Spinal cord (tissue), 10 donors: ENCODE measurements around the gene RASGRP1. TPM values are rescaled to one million over a fixed set of nuclear protein-coding genes. Genes with fewer than 3 reads are reported as not detected.

ENCODE experiments used
- DNase-seq, 6 donors: peaks; one replicate each; pipeline versions ENCODE4 v3.0.0 to v3.0.0-alpha.2; 2013 to 2015; ENCODE audit warnings: low spot score in 6 of 6, low read depth in 4 of 6
- H3K27ac ChIP-seq: one replicate; pipeline ENCODE4 v1.5.1; 2013; ENCODE audit warnings: low read depth, low read length, control low read depth
- H3K27me3 ChIP-seq: one replicate; pipeline ENCODE4 v1.6.1; 2013; ENCODE audit warnings: low read length; ENCODE audit not compliant: control insufficient read depth, insufficient read depth
- H3K36me3 ChIP-seq: one replicate; pipeline ENCODE4 v1.6.1; 2013; ENCODE audit warnings: low read length; ENCODE audit not compliant: control insufficient read depth, insufficient read depth
- H3K4me1 ChIP-seq: one replicate; pipeline ENCODE4 v1.6.1; 2013; ENCODE audit warnings: low read length; ENCODE audit not compliant: control insufficient read depth, insufficient read depth
- H3K4me3 ChIP-seq: one replicate; pipeline ENCODE4 v1.5.1; 2013; ENCODE audit warnings: low read depth, low read length, control low read depth
- H3K9me3 ChIP-seq: one replicate; pipeline ENCODE4 v1.6.1; 2013; ENCODE audit warnings: low read length; ENCODE audit not compliant: control insufficient read depth, insufficient read depth
- WGBS: methylation state at CpG from one replicate; pipeline ENCODE4 v1.1.5; 2013; ENCODE audit warnings: missing lambda C conversion rate; ENCODE audit not compliant: insufficient coverage; 5-methylcytosine and 5-hydroxymethylcytosine counted together
- polyA plus RNA-seq, 2 donors: library from polyadenylated mRNA; unstranded; fragments of 120-200 nt; gene quantifications; one replicate each; pipeline ENCODE4 v1.2.1, GENCODE V29; 2013; ENCODE audit not compliant: insufficient read length in 2 of 2
- total RNA-seq, 2 donors: library from RNA; depleted of rRNA in 1 of 2; stranded (reverse); fragments of 120-200 nt in 1 of 2; fragments of >200 nt in 1 of 2; gene quantifications; one replicate each; pipeline versions ENCODE4 v1.2.3 to v1.2.4, GENCODE V29; 2013 to 2014
- donor health status: healthy.

RASGRP1 gene
- total and polyA plus RNA-seq, 4 donors = 3.3 to 6.0 (median 4.2) TPM

- Histone ChIP-seq H3K36me3 (no peaks in the 10 kb centered on the region), H3K9me3 (no peaks in the 10 kb centered on the region), H3K4me3 (no peak overlapping the region), H3K4me1 (no peaks in the 10 kb centered on the region), H3K27ac (no peak overlapping the region), H3K27me3 (no peaks in the 10 kb centered on the region)
- WGBS = 75% methylated on average over 2 of the region's 4 CpGs
- DNase-seq = no peak
Observed at GRCh38 chr15:38477637-38478036, 87.0 kb downstream of the RASGRP1 start.

DNA sequence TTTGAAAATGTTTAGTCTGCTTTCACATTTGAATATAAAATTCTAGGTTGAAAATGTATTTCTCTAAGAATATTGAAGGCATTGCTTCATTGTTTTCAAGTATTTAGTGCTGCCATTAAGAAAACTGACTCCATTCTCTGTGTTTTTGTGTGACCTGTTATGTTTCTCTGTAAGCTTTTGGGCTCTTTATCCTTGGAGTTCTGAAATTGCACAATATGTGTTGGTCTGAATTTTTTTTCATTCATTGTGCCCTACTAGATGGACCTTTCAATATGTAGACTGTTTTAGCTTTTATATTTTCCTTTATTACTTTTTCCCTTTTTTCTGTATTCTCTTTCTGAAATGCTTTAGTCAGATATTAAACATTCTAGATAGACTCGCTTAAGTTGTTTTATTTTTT lies 88.5 kb downstream of the RASGRP1 start:
- H3K4me1 ChIP-seq = no peaks in the 10 kb centered on the region
- H3K36me3 ChIP-seq = no peaks in the 10 kb centered on the region
- H3K9me3 ChIP-seq = no peaks in the 10 kb centered on the region
- H3K27me3 ChIP-seq = no peaks in the 10 kb centered on the region
- no peak for DNase-seq
- H3K4me3 ChIP-seq = no peak overlapping the region
- WGBS = no CpG with 5 or more reads among the region's 1 CpG
- no peak overlapping the region for H3K27ac ChIP-seq

GRCh38 chr15:38475361-38475760 lies 89.3 kb downstream of the RASGRP1 start:
- peak in 1 of 6 donors; percentile 9 for DNase-seq
- no peaks in the 10 kb centered on the region for H3K27me3 ChIP-seq
- no peaks in the 10 kb centered on the region for H3K4me1 ChIP-seq
- no peaks in the 10 kb centered on the region for H3K9me3 ChIP-seq
- H3K36me3 ChIP-seq = no peaks in the 10 kb centered on the region
- H3K4me3 ChIP-seq = no peak overlapping the region
- no peak overlapping the region for H3K27ac ChIP-seq
- 67% methylated on average over 1 of the region's 2 CpGs for WGBS

GRCh38 chr15:38474155-38474757 lies 90.4 kb downstream of the RASGRP1 start:
- H3K9me3 ChIP-seq = no peaks in the 10 kb centered on the region
- no peaks in the 10 kb centered on the region for H3K36me3 ChIP-seq
- peak; percentile 41 to 91 (median 56) for DNase-seq
- H3K27me3 ChIP-seq = no peaks in the 10 kb centered on the region
- no peak overlapping the region for H3K4me3 ChIP-seq
- H3K27ac ChIP-seq = no peak overlapping the region
- H3K4me1 ChIP-seq = no peaks in the 10 kb centered on the region
- WGBS = 82% methylated on average over 3 of the region's 4 CpGs

DNA sequence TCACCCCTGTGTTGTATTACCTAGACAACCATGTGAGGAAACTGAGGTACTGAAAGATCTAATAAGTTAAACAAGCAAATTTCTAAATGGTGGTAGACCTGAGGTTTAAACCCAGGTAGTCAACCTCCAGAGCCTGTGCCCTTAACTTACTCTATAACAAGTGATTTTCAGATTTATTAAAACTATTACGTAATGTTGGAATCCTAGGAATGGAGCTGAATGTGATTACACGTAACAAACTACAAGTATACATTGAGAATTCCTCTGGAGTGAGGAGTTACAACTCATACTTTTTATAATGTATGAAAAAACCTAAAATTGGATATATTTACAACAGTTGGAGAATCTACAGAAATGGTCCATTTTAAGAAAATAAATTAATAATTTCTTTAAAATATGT lies 92.6 kb downstream of the RASGRP1 start:
- Histone ChIP-seq H3K9me3 (no peaks in the 10 kb centered on the region), H3K4me1 (no peaks in the 10 kb centered on the region), H3K27ac (no peak overlapping the region), H3K27me3 (no peaks in the 10 kb centered on the region), H3K4me3 (no peak overlapping the region), H3K36me3 (no peaks in the 10 kb centered on the region)
- DNase-seq = no peak
- no CpG with 5 or more reads among the region's 2 CpGs for WGBS

DNA sequence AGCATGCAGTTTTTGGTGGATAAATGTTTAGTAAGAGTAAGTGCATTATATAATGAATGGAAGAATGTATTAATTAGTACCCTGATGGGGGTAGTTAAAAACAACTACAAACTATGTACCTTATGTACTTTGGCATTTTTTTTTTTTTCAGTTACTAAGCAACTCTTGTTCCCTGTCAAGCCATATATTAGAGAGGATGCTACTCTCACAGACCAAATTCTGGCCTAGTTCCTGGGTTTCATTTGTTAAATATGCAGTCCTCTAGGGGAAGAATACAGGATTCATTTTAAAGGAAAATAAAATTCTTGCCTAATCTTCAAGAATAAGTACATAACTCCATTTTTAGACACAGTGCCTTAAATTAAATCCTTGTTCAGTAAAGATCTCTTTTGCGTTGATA lies 93.8 kb downstream of the RASGRP1 start:
- H3K4me3 ChIP-seq = no peak overlapping the region

GRCh38 chr15:38464675-38465074 lies 99.9 kb downstream of the RASGRP1 start:
- no CpG with 5 or more reads among the region's 4 CpGs for WGBS
- H3K9me3 ChIP-seq = no peaks in the 10 kb centered on the region
- no peaks in the 10 kb centered on the region for H3K36me3 ChIP-seq
- no peak overlapping the region for H3K27ac ChIP-seq
- no peaks in the 10 kb centered on the region for H3K27me3 ChIP-seq
- no peak for DNase-seq
- H3K4me3 ChIP-seq = no peak overlapping the region
- H3K4me1 ChIP-seq = no peaks in the 10 kb centered on the region

More for the DNA sequence above, 93.8 kb downstream of the RASGRP1 start:
- Histone ChIP-seq H3K27me3 (no peaks in the 10 kb centered on the region), H3K27ac (no peak overlapping the region), H3K36me3 (no peaks in the 10 kb centered on the region), H3K9me3 (no peaks in the 10 kb centered on the region), H3K4me1 (no peaks in the 10 kb centered on the region)
- DNase-seq = no peak
- no CpG with 5 or more reads among the region's 1 CpG for WGBS

DNA sequence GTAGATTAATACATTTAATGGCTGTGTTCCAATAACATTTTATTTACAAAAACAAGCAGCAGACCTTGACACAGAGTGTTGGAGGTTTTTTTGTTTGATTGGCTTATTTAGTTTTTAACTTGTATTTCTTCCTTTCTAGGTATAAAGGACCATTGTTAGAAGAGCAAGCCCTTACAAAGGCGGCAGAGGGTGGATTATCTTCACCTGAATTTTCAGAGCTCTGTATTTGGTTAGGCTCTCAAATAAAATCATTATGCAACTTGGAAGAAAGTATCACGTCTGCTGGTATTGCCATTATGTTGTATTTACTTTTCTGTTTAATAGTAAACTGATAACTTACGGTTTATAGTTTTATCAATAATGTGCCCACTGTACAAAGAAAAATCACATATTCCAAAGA lies 100.7 kb downstream of the RASGRP1 start:
- no peaks in the 10 kb centered on the region for H3K9me3 ChIP-seq
- no peaks in the 10 kb centered on the region for H3K27me3 ChIP-seq
- H3K4me3 ChIP-seq = no peak overlapping the region
- peaks cover 2% of the 10 kb centered on the region for H3K36me3 ChIP-seq
- no peak overlapping the region for H3K27ac ChIP-seq
- no CpG with 5 or more reads among the region's 3 CpGs for WGBS
- DNase-seq = no peak
- H3K4me1 ChIP-seq = peaks cover 3% of the 10 kb centered on the region

DNA sequence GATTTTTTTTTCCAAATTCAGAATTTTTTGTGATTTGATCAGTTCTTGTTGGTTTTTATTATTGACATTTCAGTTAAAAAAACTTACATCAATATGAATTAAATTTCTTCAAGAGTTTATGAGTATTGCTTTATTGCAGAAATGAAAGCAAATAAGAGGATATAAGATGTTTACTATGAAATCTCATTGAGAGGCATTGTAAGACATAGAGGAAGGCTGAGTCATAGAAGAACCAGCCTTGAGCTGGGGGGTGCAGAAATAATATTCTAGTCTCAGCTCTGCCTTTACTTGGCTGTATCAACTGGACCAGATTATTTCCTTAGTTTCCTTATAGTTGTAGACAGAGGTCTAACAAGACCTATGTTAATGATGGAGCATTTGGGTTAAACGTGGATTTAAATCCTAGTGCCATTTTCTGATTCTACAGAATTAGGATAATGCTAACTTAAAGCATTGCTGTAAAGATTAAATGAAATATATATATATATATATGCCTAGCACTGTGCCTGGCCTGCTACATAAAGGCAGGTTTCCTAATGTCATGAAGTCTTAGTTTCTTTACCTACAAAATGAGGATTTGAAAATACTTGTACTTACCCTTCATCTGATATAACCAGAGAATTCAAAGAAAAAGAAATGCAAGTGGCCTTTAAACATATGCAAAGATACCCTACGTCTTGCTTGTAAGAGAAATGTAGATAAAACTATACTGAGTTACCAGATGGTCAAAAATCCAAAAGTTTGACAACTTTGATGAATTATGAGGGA lies 103.4 kb downstream of the RASGRP1 start:
- H3K4me3 ChIP-seq = no peak overlapping the region
- peaks cover 3% of the 10 kb centered on the region for H3K4me1 ChIP-seq

GRCh38 chr15:38460543-38460942 lies 104.1 kb downstream of the RASGRP1 start:
- no CpG with 5 or more reads among the region's 3 CpGs for WGBS

More for the DNA sequence above, 103.4 kb downstream of the RASGRP1 start:
- H3K27ac ChIP-seq = no peak overlapping the region
- peaks cover 2% of the 10 kb centered on the region for H3K36me3 ChIP-seq
- H3K9me3 ChIP-seq = no peaks in the 10 kb centered on the region
- no peak for DNase-seq
- WGBS = 100% methylated on average over 1 of the region's 2 CpGs
- no peaks in the 10 kb centered on the region for H3K27me3 ChIP-seq

More at GRCh38 chr15:38460543-38460942, 104.1 kb downstream of the RASGRP1 start:
- no peak for DNase-seq
- Histone ChIP-seq H3K36me3 (peaks cover 2% of the 10 kb centered on the region), H3K27ac (no peak overlapping the region), H3K27me3 (no peaks in the 10 kb centered on the region), H3K9me3 (no peaks in the 10 kb centered on the region), H3K4me1 (peaks cover 3% of the 10 kb centered on the region), H3K4me3 (no peak overlapping the region)
